ENCODE data around the gene PARVA. TPM values are rescaled to one million over a fixed set of nuclear protein-coding genes. Genes with fewer than 3 reads are reported as not detected.

PARVA gene
- total and polyA plus RNA-seq, 9 of the 15 experiments (the other 6 are each of a cell fraction or from before 2014, with no cell fraction given): 0.11 TPM; not detected in 8

DNA sequence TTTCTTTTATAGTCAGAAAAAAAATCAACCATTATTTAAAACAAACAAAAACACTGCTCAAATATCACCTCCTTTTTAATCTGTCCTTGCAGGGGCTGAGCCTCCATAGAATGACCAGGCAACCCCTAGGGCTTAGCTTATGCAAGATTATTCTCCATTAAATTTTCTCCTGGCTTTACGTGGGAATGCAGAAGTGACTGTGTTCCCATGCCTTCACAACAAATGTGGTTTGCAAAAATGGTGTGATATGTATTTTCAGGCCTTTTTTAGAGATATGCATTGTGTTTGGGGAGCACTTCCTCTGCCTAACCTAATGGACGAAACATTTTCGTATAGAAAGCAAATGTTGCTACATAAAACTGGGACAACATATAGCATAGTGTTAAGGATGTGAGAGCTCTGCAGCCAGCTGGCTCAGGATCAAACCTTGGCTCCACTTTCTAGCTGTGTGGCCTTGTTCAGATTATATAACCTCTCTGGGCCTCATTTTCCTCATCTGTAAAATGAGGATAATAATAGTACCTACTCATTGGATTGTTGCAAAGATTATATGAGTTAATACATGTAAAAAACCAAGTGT is 82.6 kb downstream of the PARVA start:
- CTCF ChIA-PET (ENCODE audit: low intra/inter-chr PET ratio): no interaction called here
- TF ChIP-seq SIN3A (IDR thresholded peaks at IDR 0.05; ENCODE audit: borderline replicate concordance in 2 of 2, control insufficient read depth in 1 of 2, low read depth in 2 of 2, low read length in 2 of 2): no peak
- no peak for TF ChIP-seq ZNF316 (IDR thresholded peaks at IDR 0.05)
- TF ChIP-seq ZNF12 (CRISPR knock-in tag; IDR thresholded peaks at IDR 0.05): no peak
- no peak for TF ChIP-seq ZNF583 (CRISPR knock-in tag; IDR thresholded peaks at IDR 0.05)
- no peak for TF ChIP-seq EGR1 (conservative IDR thresholded peaks at IDR 0.05)
- TF ChIP-seq RFX1 (IDR thresholded peaks at IDR 0.05): no peak
- no peak for TF ChIP-seq ZNF143 (CRISPR knock-in tag; IDR thresholded peaks at IDR 0.05)
- TF ChIP-seq HLTF (IDR thresholded peaks at IDR 0.05): no peak
- TF ChIP-seq MTF1 (CRISPR knock-in tag; IDR thresholded peaks at IDR 0.05; ENCODE audit: borderline replicate concordance): no peak
- TF ChIP-seq KLF10 (CRISPR knock-in tag; IDR thresholded peaks at IDR 0.05): no peak
- TF ChIP-seq ZNF655 (CRISPR knock-in tag; IDR thresholded peaks at IDR 0.05): no peak
- TF ChIP-seq, protein P1, sequence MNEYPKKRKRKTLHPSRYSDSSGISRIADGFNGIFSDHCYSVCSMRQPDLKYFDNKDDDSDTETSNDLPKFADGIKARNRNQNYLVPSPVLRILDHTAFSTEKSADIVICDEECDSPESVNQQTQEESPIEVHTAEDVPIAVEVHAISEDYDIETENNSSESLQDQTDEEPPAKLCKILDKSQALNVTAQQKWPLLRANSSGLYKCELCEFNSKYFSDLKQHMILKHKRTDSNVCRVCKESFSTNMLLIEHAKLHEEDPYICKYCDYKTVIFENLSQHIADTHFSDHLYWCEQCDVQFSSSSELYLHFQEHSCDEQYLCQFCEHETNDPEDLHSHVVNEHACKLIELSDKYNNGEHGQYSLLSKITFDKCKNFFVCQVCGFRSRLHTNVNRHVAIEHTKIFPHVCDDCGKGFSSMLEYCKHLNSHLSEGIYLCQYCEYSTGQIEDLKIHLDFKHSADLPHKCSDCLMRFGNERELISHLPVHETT (CRISPR knock-in tag; conservative IDR thresholded peaks at IDR 0.05 in 1 of 2, IDR thresholded peaks at IDR 0.05 in 1 of 2): no peak
- TF ChIP-seq ZNF282 (CRISPR knock-in tag; IDR thresholded peaks at IDR 0.05): no peak
- TF ChIP-seq, protein P2, sequence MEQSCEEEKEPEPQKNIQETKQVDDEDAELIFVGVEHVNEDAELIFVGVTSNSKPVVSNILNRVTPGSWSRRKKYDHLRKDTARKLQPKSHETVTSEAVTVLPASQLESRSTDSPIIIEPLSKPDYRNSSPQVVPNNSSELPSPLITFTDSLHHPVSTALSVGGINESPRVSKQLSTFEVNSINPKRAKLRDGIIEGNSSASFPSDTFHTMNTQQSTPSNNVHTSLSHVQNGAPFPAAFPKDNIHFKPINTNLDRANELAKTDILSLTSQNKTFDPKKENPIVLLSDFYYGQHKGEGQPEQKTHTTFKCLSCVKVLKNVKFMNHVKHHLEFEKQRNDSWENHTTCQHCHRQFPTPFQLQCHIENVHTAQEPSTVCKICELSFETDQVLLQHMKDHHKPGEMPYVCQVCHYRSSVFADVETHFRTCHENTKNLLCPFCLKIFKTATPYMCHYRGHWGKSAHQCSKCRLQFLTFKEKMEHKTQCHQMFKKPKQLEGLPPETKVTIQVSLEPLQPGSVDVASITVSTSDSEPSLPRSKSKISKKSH (CRISPR knock-in tag; IDR thresholded peaks at IDR 0.05): no peak
- TF ChIP-seq ZNF165 (CRISPR knock-in tag; IDR thresholded peaks at IDR 0.05; ENCODE audit: borderline replicate concordance): no peak
- in situ Hi-C loops (cut with MboI): no loop called here

More for the DNA sequence above, 82.6 kb downstream of the PARVA start:
- H2AFZ ChIP-seq (ENCODE audit: low read depth, low read length): no peak overlapping the region
- no peak overlapping the region for H3K27ac ChIP-seq (ENCODE audit: extremely low read depth, low read depth, low read length)
- no peaks in the 10 kb centered on the region for H3K9me3 ChIP-seq (replicated peaks; ENCODE audit: control insufficient read depth, insufficient read depth, low read depth, low read length)
- WGBS (ENCODE audit: insufficient coverage, low coverage, missing lambda C conversion rate): 2% methylated on average over 3 of the region's 3 CpGs
- DNase-seq (ENCODE audit: extremely low read depth in 1 of 4, low spot score in 3 of 4) (no peak), ATAC-seq (no peak), FAIRE-seq (no peak)
- intact Hi-C loops (cut with micrococcal nuclease): no loop called here
- no peak overlapping the region for H3K9ac ChIP-seq (ENCODE audit: insufficient read depth in 1 of 2, low read depth in 2 of 2, low read length in 2 of 2)
- no peaks in the 10 kb centered on the region for H3K9me1 ChIP-seq (ENCODE audit: control insufficient read depth, insufficient read depth, low read length)
- H3K4me2 ChIP-seq (ENCODE audit: insufficient read depth, low read length): no peak overlapping the region
- no peak overlapping the region for H3K4me3 ChIP-seq
- BruUV-seq (replicated peaks): no TSS peak
- no peaks in the 10 kb centered on the region for H3K79me2 ChIP-seq (ENCODE audit: control insufficient read depth, insufficient read depth, low read length)
- H3K4me1 ChIP-seq (replicated peaks in 1 of 2; ENCODE audit: control insufficient read depth in 2 of 2, insufficient read depth in 2 of 2, low read length in 2 of 2): 0 out of 5 replicates have a peak, but pooled peaks cover 0 to 2% of the 10 kb centered on the region in 2 experiments
- H3K36me3 ChIP-seq (ENCODE audit: control insufficient read depth, insufficient read depth, low read length): no peaks in the 10 kb centered on the region
- POLR2A ChIA-PET: interaction anchor here (3.5 kb wide), 1 partner anchor 12 kb away, joined by 12 read pairs; no protein-coding TSS in a partner anchor
- peaks cover 2 to 15% of the 10 kb centered on the region in 2 experiments; a peak in 2 of 5 replicates for H3K27me3 ChIP-seq (ENCODE audit: control insufficient read depth in 2 of 2, insufficient read depth in 2 of 2, low read length in 2 of 2)
- no peaks in the 10 kb centered on the region; the same call in 1 of the 2 replicates for H4K20me1 ChIP-seq (replicated peaks; ENCODE audit: control insufficient read depth, insufficient read depth, low read length)

Data from K562 (cell line).